Activated CD8-positive, alpha-beta T cell treated with anti-CD3 and anti-CD28 coated beads, Interleukin-2, amount 10 ng/mL, durations not matched to agents 7 days and 5 days (primary cell): ENCODE data around the gene GOLGA8B. TPM values are rescaled to one million over a fixed set of nuclear protein-coding genes. Genes with fewer than 3 reads are reported as not detected.
"Not testable (repeated sequence)": the region's sequence is repeated elsewhere in the genome, so short reads cannot be mapped to it uniquely, and the experiment has no call there.

Source experiments
- ATAC-seq: fragments of 150-1000 bp; cut with Tn5 transposase; one replicate; pipeline ENCODE4 v1.10.0; 2021; ENCODE audit warnings: moderate library complexity
- CTCF ChIA-PET: fragments of 350-600 bp; sonication (Branson Sonifier 250); formaldehyde crosslinking; loops from one replicate; lab custom pipeline; 2021; ENCODE audit warnings: antibody characterized with exemption; lab: Charles Lee
- POLR2A ChIA-PET: fragments of 350-600 bp; sonication (Branson Sonifier 250); formaldehyde crosslinking; loops from one replicate; lab custom pipeline; 2021; ENCODE audit warnings: antibody characterized with exemption; lab: Charles Lee
- DNase-seq: peaks from one replicate; pipeline ENCODE4 v3.0.0-alpha.2; 2020
- H3K27ac Mint-ChIP-seq: one replicate; pipeline ENCODE4 v1.8.0; 2021; ENCODE audit warnings: mild to moderate bottlenecking, mixed read lengths
- H3K27me3 Mint-ChIP-seq: one replicate; pipeline ENCODE4 v1.8.0; 2021; ENCODE audit warnings: low read depth, mixed read lengths
- H3K36me3 Mint-ChIP-seq: one replicate; pipeline ENCODE4 v1.8.0; 2021; ENCODE audit warnings: low read depth, mixed read lengths
- H3K4me1 Mint-ChIP-seq: one replicate; pipeline ENCODE4 v1.8.0; 2021; ENCODE audit warnings: low read depth, mixed read lengths
- H3K4me3 Mint-ChIP-seq: one replicate; pipeline ENCODE4 v1.8.0; 2021; ENCODE audit warnings: mild to moderate bottlenecking, mixed read lengths
- H3K9me3 Mint-ChIP-seq: one replicate; pipeline ENCODE4 v1.8.0; 2022; ENCODE audit warnings: mixed read lengths; ENCODE audit not compliant: insufficient read depth
- total RNA-seq, 2 experiments: library from RNA; stranded (reverse); gene quantifications; one replicate each; pipeline ENCODE4 v1.2.3, GENCODE V29; 2021

The GOLGA8B gene
- total RNA-seq = 100 to 1,000 TPM; 189 to 191 TPM

GRCh38 chr15:34583399-34584329, at the start of gene GOLGA8B:
GOLGA8B (minus strand) TSS chr15:34583651; CDS start chr15:34535912, 47,739 bp downstream.
- ATAC-seq (peak; percentile 77), DNase-seq (peak; percentile 88)
- Mint-ChIP-seq H3K27me3 (peaks cover 8% of the 10 kb centered on the region), H3K36me3 (peaks cover 18% of the 10 kb centered on the region), H3K9me3 (no peaks in the 10 kb centered on the region), H3K27ac (peak within 1 kb of the TSS; percentile 92), H3K4me3 (peak within 1 kb of the TSS; percentile 95), H3K4me1 (peaks cover 52% of the 10 kb centered on the region)
- CTCF ChIA-PET = interaction anchor here (0.9 to 1.5 kb wide), 2 partner anchors 68 to 241 kb away, joined by 3 to 4 read pairs; partner anchors contain the start of genes NOP10 and NUTM1
- POLR2A ChIA-PET = interaction anchor here (0.6 to 2.1 kb wide), 8 partner anchors 9 to 848 kb away, joined by 3 to 9 read pairs (median 4); partner anchors contain the start of genes LPCAT4, SLC12A6 and ZNF770

- H3K9me3 Mint-ChIP-seq, H3K4me1 Mint-ChIP-seq, ATAC-seq, DNase-seq, POLR2A ChIA-PET, H3K36me3 Mint-ChIP-seq, H3K4me3 Mint-ChIP-seq, CTCF ChIA-PET: not testable (repeated sequence)
- Mint-ChIP-seq H3K27ac (peak overlapping the region; percentile 50), H3K27me3 (peaks cover 29% of the 10 kb centered on the region)
Measured at GRCh38 chr15:34633165-34633564, 49.7 kb upstream of the GOLGA8B start.

- ATAC-seq = no peak
- CTCF ChIA-PET = no interaction called here
- DNase-seq = no peak
- POLR2A ChIA-PET = no interaction called here
- no peaks in the 10 kb centered on the region for H3K4me1 Mint-ChIP-seq
- H3K27ac Mint-ChIP-seq = no peak overlapping the region
- H3K4me3 Mint-ChIP-seq = no peak overlapping the region
- H3K36me3 Mint-ChIP-seq = no peaks in the 10 kb centered on the region
- H3K27me3 Mint-ChIP-seq = peaks cover 35% of the 10 kb centered on the region
- peaks cover 6% of the 10 kb centered on the region for H3K9me3 Mint-ChIP-seq
Measured at GRCh38 chr15:34628577-34629152, 45.2 kb upstream of the GOLGA8B start.

- ChIA-PET POLR2A (no interaction called here), CTCF (no interaction called here)
- no peaks in the 10 kb centered on the region for H3K36me3 Mint-ChIP-seq
- no peak overlapping the region for H3K4me3 Mint-ChIP-seq
- ATAC-seq (no peak), DNase-seq (no peak)
- peaks cover 6% of the 10 kb centered on the region for H3K9me3 Mint-ChIP-seq
- H3K27ac Mint-ChIP-seq = no peak overlapping the region
- H3K27me3 Mint-ChIP-seq = peaks cover 40% of the 10 kb centered on the region
- peaks cover 6% of the 10 kb centered on the region for H3K4me1 Mint-ChIP-seq
Measured at GRCh38 chr15:34625007-34625406, 41.6 kb upstream of the GOLGA8B start.

GRCh38 chr15:34621675-34622074, 38.2 kb upstream of the GOLGA8B start:
- ChIA-PET CTCF (interaction anchor here (0.6 to 2.7 kb wide), 9 partner anchors 12 to 503 kb away, joined by 3 to 11 read pairs (median 5); partner anchors contain the start of gene AQR), POLR2A (no interaction called here)
- peaks cover 40% of the 10 kb centered on the region for H3K27me3 Mint-ChIP-seq

GRCh38 chr15:34620814-34621213, 37.4 kb upstream of the GOLGA8B start:
- H3K4me1 Mint-ChIP-seq = peaks cover 8% of the 10 kb centered on the region
- peaks cover 41% of the 10 kb centered on the region for H3K27me3 Mint-ChIP-seq
- CTCF ChIA-PET = interaction anchor here (0.9 to 2.7 kb wide), 6 partner anchors 11 to 349 kb away, joined by 3 to 11 read pairs (median 6); partner anchors contain the start of gene AQR

More at GRCh38 chr15:34621675-34622074, 38.2 kb upstream of the GOLGA8B start:
- no peak for ATAC-seq
- Mint-ChIP-seq H3K4me1 (peaks cover 8% of the 10 kb centered on the region), H3K4me3 (no peak overlapping the region), H3K36me3 (no peaks in the 10 kb centered on the region), H3K27ac (no peak overlapping the region), H3K9me3 (peaks cover 2% of the 10 kb centered on the region)
- DNase-seq = no peak

GRCh38 chr15:34620142-34620541, 36.7 kb upstream of the GOLGA8B start:
- DNase-seq = no peak
- Mint-ChIP-seq H3K9me3 (no peaks in the 10 kb centered on the region), H3K36me3 (no peaks in the 10 kb centered on the region), H3K27me3 (peaks cover 41% of the 10 kb centered on the region), H3K27ac (no peak overlapping the region), H3K4me1 (peaks cover 8% of the 10 kb centered on the region), H3K4me3 (no peak overlapping the region)
- ATAC-seq = no peak
- POLR2A ChIA-PET = no interaction called here
- CTCF ChIA-PET = interaction anchor here (2.0 to 2.7 kb wide), 2 partner anchors 10 to 300 kb away, joined by 6 to 11 read pairs; no protein-coding TSS in a partner anchor

More at GRCh38 chr15:34620814-34621213, 37.4 kb upstream of the GOLGA8B start:
- POLR2A ChIA-PET = no interaction called here
- Mint-ChIP-seq H3K27ac (no peak overlapping the region), H3K4me3 (no peak overlapping the region), H3K9me3 (no peaks in the 10 kb centered on the region), H3K36me3 (no peaks in the 10 kb centered on the region)
- DNase-seq (no peak), ATAC-seq (no peak)

- Mint-ChIP-seq H3K4me3 (no peak overlapping the region), H3K36me3 (no peaks in the 10 kb centered on the region), H3K9me3 (no peaks in the 10 kb centered on the region), H3K27ac (no peak overlapping the region), H3K27me3 (peaks cover 39% of the 10 kb centered on the region), H3K4me1 (peaks cover 8% of the 10 kb centered on the region)
- ChIA-PET POLR2A (no interaction called here), CTCF (interaction anchor here (1.3 to 2.0 kb wide), 3 partner anchors 8 to 302 kb away, joined by 3 to 7 read pairs (median 7); no protein-coding TSS in a partner anchor)
- ATAC-seq = no peak
- DNase-seq = no peak
Measured at GRCh38 chr15:34619151-34619550, 35.7 kb upstream of the GOLGA8B start.

- no peak for DNase-seq
- H3K36me3 Mint-ChIP-seq = no peaks in the 10 kb centered on the region
- no peak for ATAC-seq
Measured at GRCh38 chr15:34618073-34618472, 34.6 kb upstream of the GOLGA8B start.

GRCh38 chr15:34616613-34617012, 33.2 kb upstream of the GOLGA8B start:
- ATAC-seq (no peak), DNase-seq (no peak)
- Mint-ChIP-seq H3K27ac (no peak overlapping the region), H3K36me3 (no peaks in the 10 kb centered on the region), H3K4me1 (peaks cover 8% of the 10 kb centered on the region), H3K4me3 (no peak overlapping the region), H3K9me3 (no peaks in the 10 kb centered on the region), H3K27me3 (peaks cover 43% of the 10 kb centered on the region)
- CTCF ChIA-PET = interaction anchor here (0.6 kb wide), 1 partner anchor 370 kb away, joined by 3 read pairs; no protein-coding TSS in a partner anchor
- POLR2A ChIA-PET = no interaction called here

More at GRCh38 chr15:34618073-34618472, 34.6 kb upstream of the GOLGA8B start:
- Mint-ChIP-seq H3K9me3 (no peaks in the 10 kb centered on the region), H3K4me1 (peaks cover 8% of the 10 kb centered on the region), H3K27me3 (peaks cover 40% of the 10 kb centered on the region), H3K27ac (no peak overlapping the region), H3K4me3 (no peak overlapping the region)
- ChIA-PET CTCF (interaction anchor here (1.3 to 2.0 kb wide), 3 partner anchors 7 to 303 kb away, joined by 3 to 7 read pairs (median 7); no protein-coding TSS in a partner anchor), POLR2A (no interaction called here)

- Mint-ChIP-seq H3K4me1 (peaks cover 15% of the 10 kb centered on the region), H3K36me3 (no peaks in the 10 kb centered on the region), H3K4me3 (no peak overlapping the region), H3K9me3 (no peaks in the 10 kb centered on the region), H3K27ac (no peak overlapping the region), H3K27me3 (peaks cover 30% of the 10 kb centered on the region)
- DNase-seq (no peak), ATAC-seq (no peak)
- ChIA-PET POLR2A (no interaction called here), CTCF (no interaction called here)
Measured at GRCh38 chr15:34613997-34614396, 30.5 kb upstream of the GOLGA8B start.
